Measurements from ENCODE around the gene PRUNE2.

PRUNE2 gene

GRCh38 chr9:76585487-76586389 lies 320.2 kb downstream of the PRUNE2 start:
- DNase-seq (ENCODE audit: low read depth), result no peak
- TF ChIP-seq CTCF (conservative IDR thresholded peaks at IDR 0.05; ENCODE audit: control insufficient read depth, insufficient read depth, low read depth, low read length), result no peak
- H3K4me3 ChIP-seq (ENCODE audit: control insufficient read depth, low read depth, low read length), result no peak overlapping the region

DNA sequence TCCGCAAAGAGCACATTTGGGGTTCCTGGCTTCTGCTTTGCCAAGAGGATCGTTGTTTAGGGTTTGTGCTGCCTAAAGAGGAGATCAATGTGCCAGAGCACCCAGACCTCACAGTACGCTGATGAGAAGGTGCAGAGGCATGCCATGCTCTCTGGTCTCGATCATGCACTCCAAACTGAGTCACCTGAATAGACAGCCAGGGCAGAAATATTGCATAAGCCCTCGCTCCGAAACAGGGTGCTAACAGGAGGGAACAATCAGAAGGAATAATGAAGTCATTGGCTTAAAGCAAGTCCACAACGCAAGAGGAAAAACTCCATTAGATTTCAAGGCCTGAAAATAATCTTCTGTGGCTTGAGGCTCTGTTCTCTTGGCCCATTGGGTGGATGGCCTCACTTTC lies 322.7 kb downstream of the PRUNE2 start:
- DNase-seq (ENCODE audit: low read depth), result no peak
- H3K4me3 ChIP-seq (ENCODE audit: control insufficient read depth, low read depth, low read length), result no peak overlapping the region
- no peak for TF ChIP-seq CTCF (conservative IDR thresholded peaks at IDR 0.05; ENCODE audit: control insufficient read depth, insufficient read depth, low read depth, low read length)

GRCh38 chr9:76581731-76582130 lies 324.2 kb downstream of the PRUNE2 start:
- TF ChIP-seq CTCF (conservative IDR thresholded peaks at IDR 0.05; ENCODE audit: control insufficient read depth, insufficient read depth, low read depth, low read length), result no peak
- H3K4me3 ChIP-seq (ENCODE audit: control insufficient read depth, low read depth, low read length), result no peak overlapping the region
- no peak for DNase-seq (ENCODE audit: low read depth)

DNA sequence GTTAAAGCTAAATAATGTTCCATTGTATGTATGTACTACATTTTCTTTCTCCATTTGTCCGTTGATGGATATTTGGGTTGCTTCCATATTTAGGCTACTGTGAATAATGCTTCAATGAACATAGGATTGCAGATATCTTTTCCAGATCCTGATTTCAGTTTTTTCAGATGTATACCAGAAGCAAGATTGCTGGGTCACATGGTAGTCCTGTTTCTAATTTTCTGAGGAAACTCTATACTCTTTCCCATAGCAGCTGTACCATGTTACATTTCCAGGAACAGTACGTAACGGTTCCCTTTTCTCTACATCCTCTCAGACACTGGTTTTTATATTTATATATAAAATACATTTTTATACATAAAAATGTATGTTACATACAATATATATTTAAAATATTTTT lies 325.1 kb downstream of the PRUNE2 start:
- TF ChIP-seq CTCF (conservative IDR thresholded peaks at IDR 0.05; ENCODE audit: control insufficient read depth, insufficient read depth, low read depth, low read length), result no peak
- H3K4me3 ChIP-seq (ENCODE audit: control insufficient read depth, low read depth, low read length), result no peak overlapping the region
- no peak for DNase-seq (ENCODE audit: low read depth)

DNA sequence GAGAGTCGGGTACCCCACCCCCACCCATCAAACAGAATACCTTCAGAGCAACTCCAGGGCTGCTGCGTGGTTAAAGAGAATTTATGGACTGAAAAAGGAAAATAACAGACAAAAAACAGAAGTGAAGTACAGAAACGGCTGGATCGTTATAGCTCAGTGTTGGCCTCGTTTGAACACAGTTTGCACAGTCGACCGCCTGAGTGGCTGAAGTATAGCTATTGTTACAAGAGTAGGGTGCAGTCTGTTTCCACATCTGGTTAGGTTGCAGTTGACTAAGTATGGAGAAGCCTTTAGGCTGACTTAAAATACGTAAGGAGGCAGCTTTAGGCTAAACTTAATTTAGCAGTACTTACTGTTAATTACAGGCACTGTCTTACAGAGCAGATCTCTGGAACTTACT lies 325.7 kb downstream of the PRUNE2 start:
- TF ChIP-seq CTCF (conservative IDR thresholded peaks at IDR 0.05; ENCODE audit: control insufficient read depth, insufficient read depth, low read depth, low read length), result no peak
- no peak overlapping the region for H3K4me3 ChIP-seq (ENCODE audit: control insufficient read depth, low read depth, low read length)
- no peak for DNase-seq (ENCODE audit: low read depth)

- no peak overlapping the region for H3K4me3 ChIP-seq (ENCODE audit: control insufficient read depth, low read depth, low read length)
- peak; percentile 89 for DNase-seq (ENCODE audit: low read depth)
- TF ChIP-seq CTCF (conservative IDR thresholded peaks at IDR 0.05; ENCODE audit: control insufficient read depth, insufficient read depth, low read depth, low read length), result no peak
These were observed 329.6 kb downstream of the PRUNE2 start for GRCh38 chr9:76576344-76576743.

All from fibroblast of mammary gland (primary cell).